GM12801 (cell line): Measurements from ENCODE around the gene NAA16.

Source experiments
- TF ChIP-seq, protein P1 (sequence below): IDR thresholded peaks from one replicate; pipeline ENCODE4 v1.5.1; 2011; ENCODE audit warnings: control low read depth; ENCODE audit not compliant: insufficient read length; ENCODE audit errors: extremely low read depth

Gene NAA16

DNA sequence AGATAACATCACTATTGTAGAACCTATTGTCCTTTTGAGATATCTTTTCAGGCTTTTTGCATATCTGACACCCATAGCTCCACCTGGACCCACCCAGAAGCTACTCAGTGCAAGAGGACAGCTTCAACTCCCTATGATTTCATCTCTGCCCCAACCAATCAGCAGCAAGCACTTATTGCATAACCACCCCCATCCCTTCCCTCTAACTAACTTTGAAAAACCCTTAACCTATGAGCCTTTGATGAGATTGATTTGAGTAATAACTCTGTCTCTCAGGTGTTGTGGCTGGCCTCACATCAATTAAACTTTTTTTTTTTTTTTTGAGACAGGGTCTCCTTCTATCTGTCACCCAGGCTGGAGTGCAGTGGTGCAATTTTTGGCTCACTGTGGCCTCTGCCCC lies 34.2 kb upstream of the NAA16 start:
- TF ChIP-seq, protein P1, sequence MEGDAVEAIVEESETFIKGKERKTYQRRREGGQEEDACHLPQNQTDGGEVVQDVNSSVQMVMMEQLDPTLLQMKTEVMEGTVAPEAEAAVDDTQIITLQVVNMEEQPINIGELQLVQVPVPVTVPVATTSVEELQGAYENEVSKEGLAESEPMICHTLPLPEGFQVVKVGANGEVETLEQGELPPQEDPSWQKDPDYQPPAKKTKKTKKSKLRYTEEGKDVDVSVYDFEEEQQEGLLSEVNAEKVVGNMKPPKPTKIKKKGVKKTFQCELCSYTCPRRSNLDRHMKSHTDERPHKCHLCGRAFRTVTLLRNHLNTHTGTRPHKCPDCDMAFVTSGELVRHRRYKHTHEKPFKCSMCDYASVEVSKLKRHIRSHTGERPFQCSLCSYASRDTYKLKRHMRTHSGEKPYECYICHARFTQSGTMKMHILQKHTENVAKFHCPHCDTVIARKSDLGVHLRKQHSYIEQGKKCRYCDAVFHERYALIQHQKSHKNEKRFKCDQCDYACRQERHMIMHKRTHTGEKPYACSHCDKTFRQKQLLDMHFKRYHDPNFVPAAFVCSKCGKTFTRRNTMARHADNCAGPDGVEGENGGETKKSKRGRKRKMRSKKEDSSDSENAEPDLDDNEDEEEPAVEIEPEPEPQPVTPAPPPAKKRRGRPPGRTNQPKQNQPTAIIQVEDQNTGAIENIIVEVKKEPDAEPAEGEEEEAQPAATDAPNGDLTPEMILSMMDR = no peak

- TF ChIP-seq, protein P1 = no peak
Observed at GRCh38 chr13:41282129-41282571, 28.9 kb upstream of the NAA16 start.

DNA sequence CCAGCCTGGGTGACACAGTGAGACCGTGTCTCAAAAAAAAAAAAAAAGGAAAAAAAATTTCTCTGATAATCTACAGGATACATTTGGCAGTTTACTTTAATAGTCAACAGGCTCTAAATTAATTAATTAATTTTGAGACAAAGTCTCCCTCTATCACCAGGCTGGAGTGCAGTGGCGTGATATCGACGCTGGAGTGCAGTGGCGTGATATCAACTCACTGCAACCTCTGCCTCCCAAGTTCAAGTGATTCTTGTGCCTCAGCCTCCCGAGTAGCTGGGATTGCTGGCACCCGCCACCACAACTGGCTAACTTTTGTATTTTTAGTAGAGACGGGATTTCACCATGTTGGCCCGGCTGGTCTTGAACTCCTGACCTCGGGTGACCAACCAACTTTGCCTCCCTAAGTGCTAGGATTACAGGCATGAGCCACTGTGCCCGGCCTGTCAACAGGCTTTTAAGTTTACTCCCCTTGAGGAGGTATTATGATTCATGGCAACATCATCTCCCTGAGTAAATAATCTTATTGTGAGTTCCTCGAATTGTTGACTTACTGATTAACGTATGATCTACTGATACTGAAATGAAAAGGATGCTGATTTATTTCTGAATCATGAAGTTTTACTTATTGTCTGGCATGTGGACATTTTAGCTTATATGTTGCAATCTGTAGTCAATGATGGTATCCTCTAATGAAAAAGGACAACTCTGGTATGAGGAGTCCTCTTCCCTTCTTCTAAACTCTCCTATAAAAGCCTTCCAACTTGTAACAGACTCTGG lies 26.4 kb upstream of the NAA16 start:
- TF ChIP-seq, protein P1 = no peak

DNA sequence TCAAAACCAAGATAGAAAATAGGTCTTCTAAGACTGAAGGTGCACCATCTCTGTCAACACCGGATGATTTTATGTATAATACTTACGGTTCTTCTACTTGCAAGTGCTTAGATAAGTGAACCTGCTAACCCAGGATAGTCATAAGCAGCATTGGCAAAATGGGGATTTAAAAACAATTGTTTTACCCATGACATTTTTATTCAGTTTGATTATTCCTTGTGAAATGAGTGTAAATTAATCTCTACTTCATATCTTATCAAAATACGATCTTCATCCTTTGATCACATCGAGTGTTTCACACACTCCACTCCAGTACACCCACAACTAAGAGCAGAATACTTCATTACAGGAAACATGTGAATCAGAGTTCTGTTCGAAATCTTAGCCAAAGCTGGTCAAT lies 24.7 kb upstream of the NAA16 start:
- TF ChIP-seq, protein P1 = no peak

- TF ChIP-seq, protein P1 = no peak
Observed at GRCh38 chr13:41289463-41289881, 21.6 kb upstream of the NAA16 start.

GRCh38 chr13:41291246-41291645 lies 19.8 kb upstream of the NAA16 start:
- TF ChIP-seq, protein P1 = no peak

GRCh38 chr13:41293272-41293671 lies 17.8 kb upstream of the NAA16 start:
- TF ChIP-seq, protein P1 = no peak
